ENCODE data around the gene ZFAND3.

ZFAND3 gene

DNA sequence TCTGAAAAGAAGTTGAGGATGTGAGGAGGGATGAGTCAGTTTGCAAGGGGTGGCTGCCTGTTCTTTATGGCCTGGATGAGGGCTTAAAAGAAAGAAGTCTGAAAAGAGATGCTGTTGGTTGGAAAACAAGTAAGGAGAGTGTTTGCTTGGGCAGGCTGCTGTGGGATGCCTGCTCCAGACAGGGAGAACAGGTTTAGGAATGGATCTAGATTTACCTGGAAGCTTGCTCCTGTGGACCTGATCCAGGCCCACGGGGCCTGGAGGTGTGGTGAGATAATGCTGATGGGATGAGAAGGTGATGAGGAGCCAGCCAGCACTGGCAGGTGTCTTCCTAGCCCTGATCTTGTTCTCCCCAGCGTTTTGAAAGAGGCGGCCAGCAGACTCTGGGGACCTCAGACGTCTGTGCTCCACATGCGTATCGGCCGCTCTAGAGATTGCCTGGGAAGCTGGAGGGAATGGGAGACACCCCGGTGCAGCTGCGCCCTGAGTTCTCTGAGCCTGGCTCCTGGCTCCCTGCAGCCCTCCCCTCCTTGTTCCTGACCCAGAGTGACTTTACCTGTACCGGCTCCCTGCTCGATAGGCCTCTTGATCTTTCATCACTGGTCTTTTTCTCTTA lies 331.3 kb downstream of the ZFAND3 start:
- Histone ChIP-seq H3K36me3 (ENCODE audit: insufficient read depth, low read length) (peaks cover 27% of the 10 kb centered on the region), H3K4me2 (ENCODE audit: insufficient read depth, low read length) (no peak overlapping the region), H3K9me3 (ENCODE audit: insufficient read depth, low read length, severe bottlenecking) (no peaks in the 10 kb centered on the region), H2AFZ (ENCODE audit: low read depth, low read length) (no peak overlapping the region), H3K79me2 (ENCODE audit: insufficient read depth, low read length) (no peaks in the 10 kb centered on the region), H3K27me3 (ENCODE audit: insufficient read depth, low read length, poor library complexity) (no peaks in the 10 kb centered on the region), H3K4me3 (ENCODE audit: low read depth in 1 of 2, low read length in 2 of 2) (no peak overlapping the region), H4K20me1 (ENCODE audit: insufficient read depth, low read length) (peaks cover 35% of the 10 kb centered on the region), H3K4me1 (ENCODE audit: insufficient read depth, low read length) (no peaks in the 10 kb centered on the region), H3K9ac (ENCODE audit: low read depth, low read length) (no peak overlapping the region), H3K27ac (ENCODE audit: low read length) (no peak overlapping the region)
- ATAC-seq (ENCODE audit: insufficient read depth, low read depth) (no peak), DNase-seq (no peak)
- no peak for TF ChIP-seq EZH2 (IDR thresholded peaks at IDR 0.05; ENCODE audit: borderline replicate concordance, low read depth, low read length, severe bottlenecking)
- TF ChIP-seq, protein P1, sequence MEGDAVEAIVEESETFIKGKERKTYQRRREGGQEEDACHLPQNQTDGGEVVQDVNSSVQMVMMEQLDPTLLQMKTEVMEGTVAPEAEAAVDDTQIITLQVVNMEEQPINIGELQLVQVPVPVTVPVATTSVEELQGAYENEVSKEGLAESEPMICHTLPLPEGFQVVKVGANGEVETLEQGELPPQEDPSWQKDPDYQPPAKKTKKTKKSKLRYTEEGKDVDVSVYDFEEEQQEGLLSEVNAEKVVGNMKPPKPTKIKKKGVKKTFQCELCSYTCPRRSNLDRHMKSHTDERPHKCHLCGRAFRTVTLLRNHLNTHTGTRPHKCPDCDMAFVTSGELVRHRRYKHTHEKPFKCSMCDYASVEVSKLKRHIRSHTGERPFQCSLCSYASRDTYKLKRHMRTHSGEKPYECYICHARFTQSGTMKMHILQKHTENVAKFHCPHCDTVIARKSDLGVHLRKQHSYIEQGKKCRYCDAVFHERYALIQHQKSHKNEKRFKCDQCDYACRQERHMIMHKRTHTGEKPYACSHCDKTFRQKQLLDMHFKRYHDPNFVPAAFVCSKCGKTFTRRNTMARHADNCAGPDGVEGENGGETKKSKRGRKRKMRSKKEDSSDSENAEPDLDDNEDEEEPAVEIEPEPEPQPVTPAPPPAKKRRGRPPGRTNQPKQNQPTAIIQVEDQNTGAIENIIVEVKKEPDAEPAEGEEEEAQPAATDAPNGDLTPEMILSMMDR (IDR thresholded peaks at IDR 0.05; ENCODE audit: borderline replicate concordance, extremely low read depth, low read length, poor library complexity, severe bottlenecking), result no peak

DNA sequence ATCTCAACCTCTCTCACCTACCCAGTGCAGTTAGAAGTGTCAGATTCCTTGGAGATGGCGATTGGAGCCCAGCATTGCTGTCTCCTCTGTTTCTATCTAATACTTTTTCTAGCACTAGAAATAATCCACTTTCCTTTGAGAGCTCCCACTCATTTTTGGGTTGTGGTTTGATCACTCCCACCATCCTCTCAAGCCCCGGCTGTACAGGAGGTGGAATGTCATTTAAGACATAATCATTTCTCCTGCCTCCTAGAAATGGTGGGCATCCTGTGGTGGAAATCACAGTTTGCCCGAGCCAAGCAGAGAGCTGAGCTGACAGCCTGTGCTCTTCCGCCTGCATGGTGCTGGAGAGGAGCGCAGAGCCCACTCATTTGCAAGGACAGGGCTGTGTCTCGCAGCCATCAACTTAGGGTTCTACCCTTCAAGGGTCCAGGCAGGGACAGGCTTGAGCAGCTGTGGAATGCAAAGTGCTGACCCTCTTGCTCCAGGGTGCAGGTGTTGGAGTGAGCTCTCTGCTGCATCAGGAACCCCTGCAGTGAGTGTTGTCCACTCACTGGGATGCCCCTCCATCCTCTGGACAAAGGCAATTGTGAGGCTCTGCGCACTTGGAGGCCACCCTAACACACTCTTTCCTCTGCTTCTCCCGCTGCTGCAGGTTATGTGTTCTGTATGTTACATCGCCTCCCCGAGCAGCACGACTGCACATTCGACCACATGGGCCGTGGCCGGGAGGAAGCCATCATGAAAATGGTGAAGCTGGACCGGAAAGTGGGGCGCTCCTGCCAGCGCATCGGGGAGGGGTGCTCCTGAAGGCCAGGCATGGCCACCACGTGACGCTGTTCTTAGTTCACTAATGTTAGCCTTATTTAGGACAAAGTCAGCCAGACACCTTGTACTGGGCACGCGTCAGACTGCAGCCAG lies 332.3 kb downstream of the ZFAND3 start:
- no peak overlapping the region for H3K4me2 ChIP-seq (ENCODE audit: insufficient read depth, low read length)

DNA sequence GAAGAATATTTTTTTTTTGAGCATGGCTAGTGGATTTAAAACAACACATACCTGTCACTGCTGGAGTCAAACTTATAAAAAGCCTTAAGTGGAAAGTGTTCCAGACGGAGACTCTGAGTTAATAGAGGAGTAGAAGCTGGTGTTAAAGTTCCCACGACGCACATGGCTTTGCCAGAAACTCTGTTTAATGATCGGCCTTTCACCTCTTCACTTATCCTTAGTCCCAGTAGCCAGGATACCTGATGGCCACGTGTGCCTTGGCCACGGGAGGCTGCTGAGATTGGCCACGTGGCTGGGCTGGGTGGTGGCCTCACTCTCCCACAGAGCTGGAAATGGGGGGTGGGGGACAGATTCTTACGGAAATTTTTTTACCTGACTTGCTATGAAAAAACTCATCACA lies 333.1 kb downstream of the ZFAND3 start:
- no peaks in the 10 kb centered on the region for H3K79me2 ChIP-seq (ENCODE audit: insufficient read depth, low read length)
- H3K9me3 ChIP-seq (ENCODE audit: insufficient read depth, low read length, severe bottlenecking), result no peaks in the 10 kb centered on the region
- H3K4me2 ChIP-seq (ENCODE audit: insufficient read depth, low read length), result no peak overlapping the region
- H3K36me3 ChIP-seq (ENCODE audit: insufficient read depth, low read length), result peaks cover 27% of the 10 kb centered on the region
- H3K4me3 ChIP-seq (ENCODE audit: low read depth in 1 of 2, low read length in 2 of 2), result no peak overlapping the region
- H4K20me1 ChIP-seq (ENCODE audit: insufficient read depth, low read length), result peaks cover 33% of the 10 kb centered on the region
- H3K27ac ChIP-seq (ENCODE audit: low read length), result no peak overlapping the region
- H2AFZ ChIP-seq (ENCODE audit: low read depth, low read length), result no peak overlapping the region
- no peak for ATAC-seq (ENCODE audit: insufficient read depth, low read depth)
- no peaks in the 10 kb centered on the region for H3K4me1 ChIP-seq (ENCODE audit: insufficient read depth, low read length)
- DNase-seq, result no peak
- TF ChIP-seq EZH2 (IDR thresholded peaks at IDR 0.05; ENCODE audit: borderline replicate concordance, low read depth, low read length, severe bottlenecking), result no peak
- TF ChIP-seq, protein P1 (IDR thresholded peaks at IDR 0.05; ENCODE audit: borderline replicate concordance, extremely low read depth, low read length, poor library complexity, severe bottlenecking), result no peak
- no peak overlapping the region for H3K9ac ChIP-seq (ENCODE audit: low read depth, low read length)
- H3K27me3 ChIP-seq (ENCODE audit: insufficient read depth, low read length, poor library complexity), result no peaks in the 10 kb centered on the region

More for the DNA sequence above, 332.3 kb downstream of the ZFAND3 start:
- ATAC-seq (ENCODE audit: insufficient read depth, low read depth) (no peak), DNase-seq (no peak)
- TF ChIP-seq EZH2 (IDR thresholded peaks at IDR 0.05; ENCODE audit: borderline replicate concordance, low read depth, low read length, severe bottlenecking), result no peak
- TF ChIP-seq, protein P1 (IDR thresholded peaks at IDR 0.05; ENCODE audit: borderline replicate concordance, extremely low read depth, low read length, poor library complexity, severe bottlenecking), result no peak
- no peaks in the 10 kb centered on the region for H3K4me1 ChIP-seq (ENCODE audit: insufficient read depth, low read length)
- H3K79me2 ChIP-seq (ENCODE audit: insufficient read depth, low read length), result no peaks in the 10 kb centered on the region
- peaks cover 27% of the 10 kb centered on the region for H3K36me3 ChIP-seq (ENCODE audit: insufficient read depth, low read length)
- no peaks in the 10 kb centered on the region for H3K27me3 ChIP-seq (ENCODE audit: insufficient read depth, low read length, poor library complexity)
- no peak overlapping the region for H3K27ac ChIP-seq (ENCODE audit: low read length)
- peaks cover 31% of the 10 kb centered on the region for H4K20me1 ChIP-seq (ENCODE audit: insufficient read depth, low read length)
- no peak overlapping the region for H3K4me3 ChIP-seq (ENCODE audit: low read depth in 1 of 2, low read length in 2 of 2)
- H3K9me3 ChIP-seq (ENCODE audit: insufficient read depth, low read length, severe bottlenecking), result no peaks in the 10 kb centered on the region
- no peak overlapping the region for H2AFZ ChIP-seq (ENCODE audit: low read depth, low read length)
- H3K9ac ChIP-seq (ENCODE audit: low read depth, low read length), result no peak overlapping the region
